H9 (cell line): Measurements from ENCODE around the gene RC3H1. TPM values are rescaled to one million over a fixed set of nuclear protein-coding genes. Genes with fewer than 3 reads are reported as not detected.

ENCODE experiments used
- DNase-seq: peaks from one replicate; pipeline ENCODE4 v3.0.0-alpha.2; 2017
- H2AFZ ChIP-seq: one replicate; pipeline ENCODE4 v1.6.1; 2013; ENCODE audit warnings: mild to moderate bottlenecking, low read length, control low read depth, moderate library complexity
- H2AK5ac ChIP-seq: 2 replicates; pipeline ENCODE4 v1.6.1; 2013; ENCODE audit warnings: low read length, control low read depth, mixed read lengths; ENCODE audit not compliant: insufficient read length
- H2BK120ac ChIP-seq: one replicate; pipeline ENCODE4 v1.6.1; 2013; ENCODE audit warnings: low read depth, mild to moderate bottlenecking, low read length, control low read depth, inconsistent platforms; ENCODE audit not compliant: poor library complexity, severe bottlenecking
- H2BK12ac ChIP-seq: 2 replicates; pipeline ENCODE4 v1.6.1; 2013; ENCODE audit warnings: low read length, control low read depth, mixed read lengths, low read depth; ENCODE audit not compliant: insufficient read length
- H2BK15ac ChIP-seq: 2 replicates; pipeline ENCODE4 v1.6.1; 2013; ENCODE audit warnings: low read depth, low read length, control low read depth
- H2BK20ac ChIP-seq: one replicate; pipeline ENCODE4 v1.6.1; 2013; ENCODE audit warnings: low read depth, mild to moderate bottlenecking, low read length, control low read depth, inconsistent platforms; ENCODE audit not compliant: poor library complexity, severe bottlenecking
- H2BK5ac ChIP-seq: 2 replicates; pipeline ENCODE4 v1.6.1; 2013; ENCODE audit warnings: low read length, control low read depth, mixed read lengths; ENCODE audit not compliant: insufficient read length
- H3K14ac ChIP-seq: 2 replicates; pipeline ENCODE4 v1.6.1; 2013; ENCODE audit warnings: low read length, control low read depth; ENCODE audit not compliant: insufficient read depth
- H3K18ac ChIP-seq: 2 replicates; pipeline ENCODE4 v1.6.1; 2013; ENCODE audit warnings: low read depth, mild to moderate bottlenecking, mixed read lengths, low read length, control low read depth; ENCODE audit not compliant: insufficient read length
- H3K23ac ChIP-seq: 2 replicates; pipeline ENCODE4 v1.6.1; 2013; ENCODE audit warnings: low read length, control low read depth, mixed read lengths, low read depth; ENCODE audit not compliant: insufficient read length
- H3K23me2 ChIP-seq: 2 replicates; pipeline ENCODE4 v1.6.1; 2013; ENCODE audit warnings: low read depth, mild to moderate bottlenecking, mixed read lengths, low read length, control low read depth; ENCODE audit not compliant: insufficient read length, poor library complexity, severe bottlenecking
- H3K27ac ChIP-seq: 2 replicates; pipeline ENCODE4 v1.5.1; 2013; ENCODE audit warnings: low read length, control low read depth, mixed read lengths, low read depth; ENCODE audit not compliant: insufficient read length
- H3K27me3 ChIP-seq: 2 replicates; pipeline ENCODE4 v1.6.1; 2013; ENCODE audit warnings: low read length, control low read depth, inconsistent platforms; ENCODE audit not compliant: insufficient read depth
- H3K4ac ChIP-seq: 2 replicates; pipeline ENCODE4 v1.6.1; 2013; ENCODE audit warnings: low read depth, mild to moderate bottlenecking, control low read depth, inconsistent platforms, low read length, moderate library complexity
- H3K4me1 ChIP-seq: 2 replicates; pipeline ENCODE4 v1.6.1; 2013; ENCODE audit warnings: low read length, control low read depth, inconsistent platforms; ENCODE audit not compliant: insufficient read depth
- H3K4me2 ChIP-seq: 2 replicates; pipeline ENCODE4 v1.6.1; 2013; ENCODE audit warnings: low read length, control low read depth, mixed read lengths; ENCODE audit not compliant: insufficient read length, insufficient read depth
- H3K56ac ChIP-seq: 2 replicates; pipeline ENCODE4 v1.6.1; 2013; ENCODE audit warnings: low read depth, mild to moderate bottlenecking, mixed read lengths, low read length, control low read depth; ENCODE audit not compliant: insufficient read length
- H3K79me1 ChIP-seq: 2 replicates; pipeline ENCODE4 v1.6.1; 2013; ENCODE audit warnings: low read depth, mild to moderate bottlenecking, moderate library complexity, low read length, control low read depth, inconsistent platforms; ENCODE audit not compliant: insufficient read depth, poor library complexity, severe bottlenecking
- H3K79me2 ChIP-seq: 2 replicates; pipeline ENCODE4 v1.6.1; 2013; ENCODE audit warnings: low read length, control low read depth, inconsistent platforms; ENCODE audit not compliant: insufficient read depth
- H3K9ac ChIP-seq: 2 replicates; pipeline ENCODE4 v1.6.1; 2013; ENCODE audit warnings: low read length, control low read depth, mixed read lengths; ENCODE audit not compliant: insufficient read length; ENCODE audit errors: extremely low read depth
- H3K9me3 ChIP-seq: one replicate; pipeline ENCODE4 v1.6.1; 2013; ENCODE audit warnings: low read depth, low read length, inconsistent platforms; ENCODE audit not compliant: control insufficient read depth
- H3T11ph ChIP-seq: one replicate; pipeline ENCODE4 v1.6.1; 2013; ENCODE audit warnings: mild to moderate bottlenecking, low read length, control low read depth, inconsistent platforms
- H4K20me1 ChIP-seq: one replicate; pipeline ENCODE4 v1.6.1; 2013; ENCODE audit not compliant: control insufficient read depth, insufficient read length, insufficient read depth
- H4K5ac ChIP-seq: 2 replicates; pipeline ENCODE4 v1.6.1; 2013; ENCODE audit warnings: low read depth, mild to moderate bottlenecking, mixed read lengths, low read length, control low read depth; ENCODE audit not compliant: insufficient read length
- H4K8ac ChIP-seq: replicated peaks from 2 replicates; pipeline ENCODE4 v1.6.1; 2013; ENCODE audit warnings: low read length, control low read depth, mixed read lengths, low read depth; ENCODE audit not compliant: insufficient read length
- H4K91ac ChIP-seq: 2 replicates; pipeline ENCODE4 v1.6.1; 2013; ENCODE audit warnings: low read depth, mild to moderate bottlenecking, moderate library complexity, mixed read lengths, low read length, control low read depth; ENCODE audit not compliant: insufficient read length
- H3K27ac Mint-ChIP-seq, 3 experiments: 2 replicates in 2 of 3; 3 replicates in 1 of 3; pipeline ENCODE4 v1.8.0; 2020 to 2021; ENCODE audit warnings: mixed read lengths in 3 of 3, mild to moderate bottlenecking in 1 of 3, moderate library complexity in 1 of 3
- H3K27me3 Mint-ChIP-seq: 2 replicates; pipeline ENCODE4 v1.8.0; 2021; ENCODE audit warnings: low read depth, mild to moderate bottlenecking, moderate library complexity, mixed read lengths
- H3K36me3 Mint-ChIP-seq, 3 experiments: 2 replicates in 2 of 3; 3 replicates in 1 of 3; pipeline ENCODE4 v1.8.0; 2020 to 2021; ENCODE audit warnings: low read depth in 3 of 3, mixed read lengths in 3 of 3; ENCODE audit not compliant: insufficient read depth in 1 of 3
- H3K4me1 Mint-ChIP-seq, 2 experiments: 2 replicates each; pipeline ENCODE4 v1.8.0; 2020; ENCODE audit warnings: mixed read lengths in 2 of 2
- H3K4me3 Mint-ChIP-seq, 2 experiments: 2 replicates in 1 of 2; 3 replicates in 1 of 2; pipeline ENCODE4 v1.8.0; 2020 to 2021; ENCODE audit warnings: mild to moderate bottlenecking in 2 of 2, mixed read lengths in 2 of 2, moderate library complexity in 1 of 2
- H3K9me3 Mint-ChIP-seq, 2 experiments: 2 replicates in 1 of 2; 3 replicates in 1 of 2; pipeline ENCODE4 v1.8.0; 2020; ENCODE audit warnings: mild to moderate bottlenecking in 2 of 2, mixed read lengths in 2 of 2, moderate library complexity in 1 of 2
- WGBS: extraction: QIAGEN DNeasy Blood & Tissue Kit; methylation state at CpG from one replicate; pipeline ENCODE4 v1.1.7; 2013; ENCODE audit warnings: missing lambda C conversion rate, low lambda C conversion rate, mixed read lengths; ENCODE audit not compliant: insufficient read length; ENCODE audit errors: extremely low coverage; 5-methylcytosine and 5-hydroxymethylcytosine counted together
- total RNA-seq: library from RNA; stranded (reverse); gene quantifications from 2 replicates; pipeline ENCODE4 v1.2.1, GENCODE V29; 2021
- TF ChIP-seq, protein P1 (sequence below): fragments of 200-600 bp; sonication (generic); conservative IDR thresholded peaks from 3 replicates; pipeline ENCODE4 v1.8.0; 2021; ENCODE audit warnings: antibody characterized with exemption, mild to moderate bottlenecking

RC3H1 gene
- total RNA-seq, 1 experiment from 2014 or later = 36.1 TPM

DNA sequence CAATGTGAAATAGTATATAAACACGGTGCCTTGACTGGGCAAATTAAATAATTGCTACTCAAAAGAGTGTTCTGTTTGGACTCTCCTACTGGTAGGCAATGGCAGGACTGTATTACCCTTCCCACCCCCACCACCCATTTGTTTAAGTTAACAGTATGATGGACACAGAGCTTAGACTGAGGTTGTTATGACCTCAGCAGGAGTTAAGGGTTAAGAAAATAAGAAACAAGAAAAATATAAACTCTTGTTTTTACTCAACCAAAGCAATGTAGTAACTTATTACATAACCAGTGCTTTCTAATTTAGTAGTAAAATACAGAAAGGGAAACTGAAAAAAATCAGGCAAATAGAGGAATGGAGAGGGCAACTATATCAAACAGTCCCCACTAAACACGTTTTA, 85.1 kb downstream of the RC3H1 start:
- H3K18ac ChIP-seq = no peak overlapping the region

More for the DNA sequence above, 85.1 kb downstream of the RC3H1 start:
- Histone ChIP-seq H4K20me1 (no peaks in the 10 kb centered on the region), H4K91ac (no peak overlapping the region), H2BK120ac (no peak overlapping the region), H2AFZ (no peak overlapping the region), H3K4me2 (no peak overlapping the region), H3K9me3 (no peaks in the 10 kb centered on the region), H3K27ac (no peak overlapping the region), H4K8ac (no peak overlapping the region), H3K79me2 (no peaks in the 10 kb centered on the region), H3K4ac (no peak overlapping the region), H2BK5ac (no peak overlapping the region), H2AK5ac (no peak overlapping the region), H2BK15ac (no peak overlapping the region), H3K23ac (no peak overlapping the region), H3K14ac (no peak overlapping the region), H3K4me1 (no peaks in the 10 kb centered on the region), H3K56ac (no peak overlapping the region), H3K9ac (no peak overlapping the region), H3K79me1 (no peaks in the 10 kb centered on the region), H4K5ac (no peak overlapping the region), H3K27me3 (no peaks in the 10 kb centered on the region), H2BK12ac (no peak overlapping the region), H2BK20ac (no peak overlapping the region), H3K23me2 (no peaks in the 10 kb centered on the region), H3T11ph (no peak overlapping the region)
- Mint-ChIP-seq H3K4me1 (peaks cover 6 to 8% of the 10 kb centered on the region in 2 experiments), H3K27ac (no peak overlapping the region), H3K4me3 (no peak overlapping the region), H3K27me3 (no peaks in the 10 kb centered on the region), H3K36me3 (peaks cover 10 to 54% (median 39%) of the 10 kb centered on the region in 3 experiments; a peak in 6 of 7 replicates), H3K9me3 (no peaks in the 10 kb centered on the region)
- TF ChIP-seq, protein P1, sequence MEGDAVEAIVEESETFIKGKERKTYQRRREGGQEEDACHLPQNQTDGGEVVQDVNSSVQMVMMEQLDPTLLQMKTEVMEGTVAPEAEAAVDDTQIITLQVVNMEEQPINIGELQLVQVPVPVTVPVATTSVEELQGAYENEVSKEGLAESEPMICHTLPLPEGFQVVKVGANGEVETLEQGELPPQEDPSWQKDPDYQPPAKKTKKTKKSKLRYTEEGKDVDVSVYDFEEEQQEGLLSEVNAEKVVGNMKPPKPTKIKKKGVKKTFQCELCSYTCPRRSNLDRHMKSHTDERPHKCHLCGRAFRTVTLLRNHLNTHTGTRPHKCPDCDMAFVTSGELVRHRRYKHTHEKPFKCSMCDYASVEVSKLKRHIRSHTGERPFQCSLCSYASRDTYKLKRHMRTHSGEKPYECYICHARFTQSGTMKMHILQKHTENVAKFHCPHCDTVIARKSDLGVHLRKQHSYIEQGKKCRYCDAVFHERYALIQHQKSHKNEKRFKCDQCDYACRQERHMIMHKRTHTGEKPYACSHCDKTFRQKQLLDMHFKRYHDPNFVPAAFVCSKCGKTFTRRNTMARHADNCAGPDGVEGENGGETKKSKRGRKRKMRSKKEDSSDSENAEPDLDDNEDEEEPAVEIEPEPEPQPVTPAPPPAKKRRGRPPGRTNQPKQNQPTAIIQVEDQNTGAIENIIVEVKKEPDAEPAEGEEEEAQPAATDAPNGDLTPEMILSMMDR = no peak
- no peak for DNase-seq
- whole genome bisulfite sequencing = no CpG with 5 or more reads among the region's 2 CpGs
